GM21381 (cell line): Measurements from ENCODE around the gene BORCS6.

ENCODE experiments used
- ATAC-seq: cut with Tn5 transposase; IDR thresholded peaks from one replicate; pipeline ENCODE4 v1.9.1; 2021; ENCODE audit warnings: mild to moderate bottlenecking, moderate library complexity; ENCODE audit not compliant: unreplicated experiment

Gene BORCS6

GRCh38 chr17:8143581-8144400 is 46.2 kb downstream of the BORCS6 start:
- no peak for ATAC-seq

DNA sequence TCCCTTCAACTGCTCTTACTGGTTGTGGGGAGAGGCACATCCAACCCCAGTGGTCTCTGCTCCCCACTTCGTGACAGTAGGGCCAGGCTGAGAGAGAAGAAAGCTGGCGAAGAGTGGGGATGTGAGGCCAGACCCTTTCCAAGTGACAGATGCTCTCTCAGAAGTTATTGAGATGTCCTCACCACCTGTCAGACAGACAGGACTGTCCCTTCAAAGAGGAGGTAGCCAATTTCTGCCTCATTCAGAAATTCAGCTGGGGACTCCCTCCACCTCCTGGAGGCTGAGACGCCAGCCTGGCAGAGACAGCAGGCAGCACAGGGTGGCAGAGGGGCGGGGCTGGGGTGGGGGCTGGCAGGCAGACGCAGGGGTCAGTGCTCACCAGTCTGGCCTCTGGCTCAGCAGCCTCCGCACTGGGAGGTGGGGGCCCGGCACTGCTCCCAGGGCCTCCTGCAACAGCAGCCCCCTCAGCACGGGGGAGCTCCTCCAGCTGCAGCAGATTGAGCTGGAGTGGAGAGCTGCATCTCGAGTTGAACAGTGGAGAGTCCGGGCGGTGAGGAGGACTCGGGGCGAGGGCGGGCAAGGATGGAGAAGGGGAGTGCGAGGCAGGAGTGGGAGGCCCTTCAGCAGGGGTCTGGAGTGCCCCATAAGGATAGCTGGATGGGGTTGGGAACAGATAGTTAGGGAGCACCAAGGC is 46.9 kb downstream of the BORCS6 start:
- ATAC-seq: no peak

DNA sequence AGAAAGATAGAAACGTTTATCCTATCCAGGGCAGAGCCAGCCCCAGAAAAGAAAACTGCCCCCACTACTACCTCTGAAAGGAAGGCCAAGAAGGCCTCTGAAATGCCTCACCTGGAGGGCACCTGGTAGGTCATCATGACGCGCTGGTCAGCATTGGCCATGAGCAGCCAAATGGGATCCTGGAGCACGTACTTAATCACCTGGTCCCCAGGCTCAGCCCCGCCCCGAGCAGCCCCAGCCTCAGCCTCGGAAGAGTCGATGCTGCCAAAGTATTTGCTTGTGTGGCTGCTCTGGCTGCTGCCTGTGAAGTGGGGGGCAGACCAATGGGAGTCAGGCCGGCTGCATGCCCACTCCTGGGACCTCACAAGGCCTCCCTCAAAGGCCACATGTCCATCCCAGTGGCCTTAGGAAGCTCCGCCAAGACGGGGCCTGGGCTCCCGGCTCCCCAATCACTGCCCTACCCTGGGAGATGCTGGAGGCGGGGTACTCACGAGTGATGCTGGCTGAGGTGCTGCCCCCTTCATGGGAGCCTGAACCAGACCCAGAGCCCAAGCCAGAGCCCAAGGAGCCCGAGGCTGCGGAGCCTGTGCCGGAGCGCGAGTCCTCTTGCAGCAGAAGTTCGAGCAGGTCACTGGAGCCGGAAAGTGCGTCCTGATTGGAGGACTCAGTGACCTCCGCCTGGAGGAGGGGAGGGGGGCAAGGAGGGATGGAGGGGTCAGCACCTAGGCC is 47.7 kb downstream of the BORCS6 start:
- ATAC-seq: no peak

DNA sequence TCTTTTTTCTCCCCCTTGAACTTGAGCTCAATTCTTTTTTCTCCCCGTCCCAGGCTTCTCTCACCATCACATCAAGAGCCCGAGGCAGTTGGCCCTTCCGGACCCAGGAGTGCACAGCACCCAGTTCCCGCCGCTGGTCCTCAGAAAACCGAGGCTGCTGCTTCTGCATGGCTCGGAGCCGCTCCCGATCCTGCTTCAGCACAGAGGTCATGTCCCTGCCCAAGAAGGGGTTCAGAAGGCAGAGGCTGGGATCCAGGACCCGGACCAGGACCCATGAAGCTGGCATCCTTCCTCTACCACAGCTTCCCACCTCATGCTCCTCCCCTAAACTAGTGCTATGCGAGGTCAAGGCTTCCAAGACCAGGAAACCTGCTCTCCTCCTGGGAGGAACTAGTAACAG is 48.2 kb downstream of the BORCS6 start:
- no peak for ATAC-seq

DNA sequence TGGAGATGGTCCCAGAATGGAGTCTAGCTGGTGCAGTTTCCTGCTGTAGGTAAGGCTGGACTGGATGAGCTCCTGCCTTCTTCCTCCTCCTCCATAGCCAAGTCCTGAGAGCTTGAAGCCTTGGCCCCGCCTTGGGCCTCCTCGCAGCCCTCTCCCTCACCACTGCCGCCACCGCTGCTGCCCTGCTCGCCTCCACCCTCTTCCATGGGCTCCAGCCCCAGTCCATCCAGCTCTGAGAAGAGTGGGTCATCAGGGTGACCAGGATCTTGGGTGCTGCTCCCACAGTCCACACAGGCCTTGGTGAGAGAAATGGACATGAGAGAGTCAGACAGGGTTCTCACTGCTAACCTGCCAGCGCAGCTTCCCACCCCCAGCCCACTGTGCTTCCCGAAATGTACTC is 48.9 kb downstream of the BORCS6 start:
- no peak for ATAC-seq

DNA sequence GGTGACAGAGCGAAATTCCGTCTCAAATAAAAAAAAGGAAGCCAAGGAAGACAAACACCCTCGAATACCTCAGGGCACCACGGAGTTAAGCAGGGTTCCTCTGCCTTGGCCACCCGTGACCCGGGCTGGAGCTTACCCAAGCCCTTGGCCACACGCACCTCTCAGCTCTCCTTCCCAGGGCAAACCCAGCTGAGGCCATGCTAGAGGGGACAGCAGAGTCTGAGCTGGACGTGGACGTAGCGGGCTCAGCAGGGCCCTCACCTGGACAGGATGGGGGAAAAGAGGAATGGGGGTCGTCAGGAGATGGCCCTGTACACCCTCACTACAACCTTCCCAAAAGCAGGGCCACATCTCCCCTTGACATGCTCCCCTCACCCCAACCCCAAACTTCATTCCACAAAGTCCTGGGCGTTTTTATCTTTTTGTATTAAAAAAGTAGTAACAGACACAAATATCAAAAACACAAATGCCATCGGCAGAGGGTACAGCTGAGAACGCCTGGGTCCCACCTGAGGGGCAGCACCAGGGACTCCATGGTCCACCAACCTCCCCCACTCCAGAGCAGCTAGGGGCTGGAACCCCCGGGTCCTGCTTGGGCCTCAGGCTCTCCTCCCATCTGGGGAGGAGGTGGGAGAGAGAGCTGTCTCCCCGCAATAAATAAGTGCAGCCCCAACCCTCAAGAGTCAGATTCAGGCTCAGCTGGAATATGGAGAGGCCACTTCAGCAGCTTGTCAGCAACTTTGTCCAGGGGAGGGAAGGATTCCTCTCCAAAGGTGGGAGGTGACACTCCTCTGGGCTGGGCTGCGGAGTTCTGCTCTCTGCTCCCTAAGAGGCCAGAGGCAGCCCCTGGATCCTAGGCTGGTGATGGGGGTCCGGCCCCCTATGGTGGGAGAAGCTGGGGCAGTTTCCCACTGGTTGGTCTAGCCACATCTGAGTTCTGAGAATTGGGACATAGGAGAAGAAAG is 49.6 kb downstream of the BORCS6 start:
- no peak for ATAC-seq

DNA sequence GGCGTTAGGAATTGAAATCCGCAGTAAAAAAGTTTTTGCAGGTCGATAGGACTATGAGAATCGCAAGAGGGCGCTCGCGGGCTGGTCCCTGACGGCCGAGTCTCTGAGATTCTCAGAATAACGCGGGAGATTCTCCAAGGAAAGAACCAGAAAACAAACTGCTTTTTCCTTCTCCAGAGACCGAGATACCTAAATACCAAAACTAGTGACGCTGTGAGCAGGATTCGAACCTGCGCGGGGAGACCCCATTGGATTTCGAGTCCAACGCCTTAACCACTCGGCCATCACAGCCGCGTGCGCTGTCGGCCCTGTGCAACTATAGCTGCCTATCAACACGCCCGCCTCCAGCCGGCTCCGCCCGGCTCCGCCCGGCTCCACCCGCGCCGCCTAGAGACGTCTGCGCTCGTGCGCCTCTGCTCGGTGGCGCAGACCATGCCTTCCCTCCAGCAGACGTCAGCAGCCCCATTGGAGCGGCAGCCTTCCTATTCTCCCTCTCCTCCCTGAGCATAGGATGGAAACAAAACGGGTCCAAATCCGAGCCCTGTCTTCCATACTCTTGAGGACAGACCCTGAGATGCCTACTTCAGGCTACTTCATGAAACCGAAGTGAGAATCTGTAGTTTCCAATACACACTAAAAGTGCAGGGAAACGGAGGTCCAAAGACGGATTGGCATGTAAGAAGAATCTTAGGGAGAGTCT is 51.2 kb downstream of the BORCS6 start:
- ATAC-seq: peak; percentile 77

- no peak for ATAC-seq
These were observed 51.7 kb downstream of the BORCS6 start for GRCh38 chr17:8138374-8138671.
